ENCODE data around the gene GCN1. TPM values are rescaled to one million over a fixed set of nuclear protein-coding genes. Genes with fewer than 3 reads are reported as not detected.

Gene GCN1
- total RNA-seq, 1 donor from 2014 or later: 77.2 TPM

- ATAC-seq (no peak), DNase-seq (no peak)
- intact Hi-C loops (cut with DNase I): no loop called here
- Histone ChIP-seq H3K27ac (no peak overlapping the region), H3K27me3 (no peaks in the 10 kb centered on the region), H3K9me3 (no peaks in the 10 kb centered on the region), H3K36me3 (peaks cover 95% of the 10 kb centered on the region), H3K4me3 (no peak overlapping the region), H3K4me1 (no peaks in the 10 kb centered on the region)
- TF ChIP-seq CTCF (IDR thresholded peaks at IDR 0.05): no peak
These were observed 11.3 kb downstream of the GCN1 start for GRCh38 chr12:120183211-120183631.

- Histone ChIP-seq H3K27me3 (no peaks in the 10 kb centered on the region), H3K4me1 (no peaks in the 10 kb centered on the region), H3K36me3 (peaks cover 95% of the 10 kb centered on the region), H3K4me3 (no peak overlapping the region), H3K9me3 (no peaks in the 10 kb centered on the region), H3K27ac (no peak overlapping the region)
- no peak for TF ChIP-seq CTCF (IDR thresholded peaks at IDR 0.05)
- intact Hi-C loops (cut with DNase I): no loop called here
- ATAC-seq: peak; percentile 67
- no peak for DNase-seq
These were observed 12.4 kb downstream of the GCN1 start for GRCh38 chr12:120181991-120182631.

DNA sequence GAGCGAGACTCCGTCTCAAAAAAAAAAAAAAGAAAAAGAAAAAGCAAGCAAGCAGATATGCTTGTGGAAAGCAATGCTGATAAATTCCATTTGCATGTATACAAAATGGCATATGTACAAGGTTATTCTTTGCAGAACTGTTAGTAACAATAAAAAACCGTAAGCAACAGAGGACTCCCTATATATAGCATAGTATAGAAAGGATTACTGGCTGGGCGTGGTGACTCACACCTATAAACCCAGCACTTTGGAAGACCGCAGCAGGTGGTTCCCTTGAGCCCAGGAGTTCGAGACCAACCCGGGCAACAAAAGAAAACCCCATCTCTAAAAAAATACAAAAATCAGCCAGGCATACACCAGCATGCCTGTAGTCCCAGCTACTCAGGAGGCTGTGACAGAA lies 13.5 kb downstream of the GCN1 start:
- ATAC-seq: no peak

DNA sequence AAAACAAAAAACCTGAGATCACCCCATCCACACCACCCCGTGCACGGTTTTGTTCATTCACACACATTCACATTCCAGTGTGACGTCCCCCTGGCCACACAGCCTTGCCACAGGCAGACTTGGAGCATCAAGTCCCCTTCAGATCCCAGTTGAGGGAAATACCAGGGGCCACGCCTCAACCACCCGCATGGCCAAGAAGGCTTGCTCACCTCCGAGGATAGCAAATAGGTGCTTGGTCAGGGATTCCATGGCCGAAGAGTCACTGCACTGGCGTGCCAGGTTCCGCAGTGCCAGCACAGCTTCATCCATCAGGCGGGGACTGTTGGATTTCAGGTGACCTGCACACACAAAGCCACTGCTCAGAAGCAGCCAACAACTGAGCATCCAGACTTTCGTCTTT lies 19.0 kb downstream of the GCN1 start:
- Histone ChIP-seq H3K9me3 (no peaks in the 10 kb centered on the region), H3K36me3 (peaks cover 99% of the 10 kb centered on the region), H3K27me3 (no peaks in the 10 kb centered on the region), H3K27ac (no peak overlapping the region), H3K4me1 (no peaks in the 10 kb centered on the region), H3K4me3 (no peak overlapping the region)
- ATAC-seq (no peak), DNase-seq (no peak)
- TF ChIP-seq CTCF (IDR thresholded peaks at IDR 0.05): no peak
- intact Hi-C loops (cut with DNase I): no loop called here

More for the DNA sequence above, 13.5 kb downstream of the GCN1 start:
- intact Hi-C loops (cut with DNase I): no loop called here
- no peak for TF ChIP-seq CTCF (IDR thresholded peaks at IDR 0.05)
- Histone ChIP-seq H3K36me3 (peaks cover 95% of the 10 kb centered on the region), H3K4me1 (no peaks in the 10 kb centered on the region), H3K9me3 (no peaks in the 10 kb centered on the region), H3K27ac (no peak overlapping the region), H3K4me3 (no peak overlapping the region), H3K27me3 (no peaks in the 10 kb centered on the region)
- no peak for DNase-seq

GRCh38 chr12:120175062-120175461 lies 19.5 kb downstream of the GCN1 start:
- ATAC-seq (no peak), DNase-seq (no peak)
- Histone ChIP-seq H3K27ac (no peak overlapping the region), H3K4me3 (no peak overlapping the region), H3K4me1 (no peaks in the 10 kb centered on the region), H3K36me3 (peaks cover 100% of the 10 kb centered on the region), H3K9me3 (no peaks in the 10 kb centered on the region), H3K27me3 (no peaks in the 10 kb centered on the region)
- no peak for TF ChIP-seq CTCF (IDR thresholded peaks at IDR 0.05)
- intact Hi-C loops (cut with DNase I): no loop called here

- TF ChIP-seq CTCF (IDR thresholded peaks at IDR 0.05): no peak
- no peaks in the 10 kb centered on the region for H3K27me3 ChIP-seq
- intact Hi-C loops (cut with DNase I): no loop called here
- peaks cover 99% of the 10 kb centered on the region for H3K36me3 ChIP-seq
- DNase-seq (no peak), ATAC-seq (no peak)
- H3K4me1 ChIP-seq: no peaks in the 10 kb centered on the region
- no peak overlapping the region for H3K27ac ChIP-seq
- H3K4me3 ChIP-seq: no peak overlapping the region
- H3K9me3 ChIP-seq: no peaks in the 10 kb centered on the region
These were observed 22.5 kb downstream of the GCN1 start for GRCh38 chr12:120172053-120172452.

Measured in upper lobe of right lung (tissue), 1 donor.